Measurements from ENCODE around the gene CTNNA2. TPM values are rescaled to one million over a fixed set of nuclear protein-coding genes. Genes with fewer than 3 reads are reported as not detected.

CTNNA2 gene
- total and polyA plus RNA-seq, 12 donors, result 0.12 to 5.0 (median 1.4) TPM; not detected in 1

DNA sequence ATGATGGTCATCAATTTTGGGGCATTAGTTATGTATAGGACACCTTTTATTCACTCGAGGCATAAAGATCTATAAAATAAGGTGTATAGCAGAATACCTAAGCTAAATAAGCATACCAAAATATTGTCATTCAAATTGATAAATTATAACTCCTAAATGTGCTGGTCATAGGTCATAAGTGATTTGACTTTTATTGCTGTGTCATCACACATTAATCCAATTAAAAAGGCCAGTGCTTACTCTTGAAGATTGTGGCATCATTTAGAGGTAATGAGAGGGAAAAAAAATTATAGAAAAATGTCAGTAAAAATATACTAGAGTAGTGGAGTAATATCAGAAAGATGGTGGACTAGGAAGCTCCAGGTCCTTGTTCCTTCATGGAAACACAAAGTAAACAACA is 1138.6 kb downstream of the CTNNA2 start:
- H3K27me3 ChIP-seq, result no peaks in the 10 kb centered on the region
- H3K36me3 ChIP-seq (replicated peaks in 1 of 2), result no peaks in the 10 kb centered on the region
- WGBS, 4 donors, result 59 to 73% (median 64%) methylated on average over 1 of the region's 1 CpG
- no peak for TF ChIP-seq POLR2A (IDR thresholded peaks at IDR 0.05)
- TF ChIP-seq, protein P1, sequence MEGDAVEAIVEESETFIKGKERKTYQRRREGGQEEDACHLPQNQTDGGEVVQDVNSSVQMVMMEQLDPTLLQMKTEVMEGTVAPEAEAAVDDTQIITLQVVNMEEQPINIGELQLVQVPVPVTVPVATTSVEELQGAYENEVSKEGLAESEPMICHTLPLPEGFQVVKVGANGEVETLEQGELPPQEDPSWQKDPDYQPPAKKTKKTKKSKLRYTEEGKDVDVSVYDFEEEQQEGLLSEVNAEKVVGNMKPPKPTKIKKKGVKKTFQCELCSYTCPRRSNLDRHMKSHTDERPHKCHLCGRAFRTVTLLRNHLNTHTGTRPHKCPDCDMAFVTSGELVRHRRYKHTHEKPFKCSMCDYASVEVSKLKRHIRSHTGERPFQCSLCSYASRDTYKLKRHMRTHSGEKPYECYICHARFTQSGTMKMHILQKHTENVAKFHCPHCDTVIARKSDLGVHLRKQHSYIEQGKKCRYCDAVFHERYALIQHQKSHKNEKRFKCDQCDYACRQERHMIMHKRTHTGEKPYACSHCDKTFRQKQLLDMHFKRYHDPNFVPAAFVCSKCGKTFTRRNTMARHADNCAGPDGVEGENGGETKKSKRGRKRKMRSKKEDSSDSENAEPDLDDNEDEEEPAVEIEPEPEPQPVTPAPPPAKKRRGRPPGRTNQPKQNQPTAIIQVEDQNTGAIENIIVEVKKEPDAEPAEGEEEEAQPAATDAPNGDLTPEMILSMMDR (IDR thresholded peaks at IDR 0.05), result no peak
- H3K4me1 ChIP-seq (replicated peaks in 1 of 2), result no peaks in the 10 kb centered on the region
- DNase-seq, result no peak
- H3K9me3 ChIP-seq (replicated peaks in 1 of 3), result no peaks in the 10 kb centered on the region
- H3K4me3 ChIP-seq, result no peak overlapping the region
- no peak overlapping the region for H3K27ac ChIP-seq
- intact Hi-C loops (cut with DNase I), result no loop called here

DNA sequence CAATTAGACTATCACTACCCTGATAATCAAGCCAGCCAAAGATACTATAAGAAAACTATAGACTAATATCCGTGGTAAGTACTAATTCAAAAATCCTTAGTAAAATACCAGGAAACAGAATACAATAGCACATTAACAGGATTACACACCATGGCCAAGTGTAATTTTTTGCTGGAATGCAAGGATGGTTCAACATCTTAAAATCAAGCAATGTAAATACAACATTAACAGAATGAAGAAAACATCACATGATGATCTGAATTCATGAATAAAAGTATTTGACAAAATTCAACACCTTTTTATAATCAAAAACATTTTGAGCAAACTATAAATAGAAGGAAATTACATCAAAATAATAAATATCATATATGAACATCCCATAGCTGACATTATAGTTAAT is 1142.4 kb downstream of the CTNNA2 start:
- Histone ChIP-seq H3K27me3 (no peaks in the 10 kb centered on the region), H3K4me3 (no peak overlapping the region), H3K9me3 (replicated peaks in 1 of 3) (no peaks in the 10 kb centered on the region), H3K4me1 (replicated peaks in 1 of 2) (no peaks in the 10 kb centered on the region), H3K36me3 (replicated peaks in 1 of 2) (no peaks in the 10 kb centered on the region), H3K27ac (no peak overlapping the region)
- no peak for DNase-seq
- intact Hi-C loops (cut with DNase I), result no loop called here
- 76 to 88% (median 84%) methylated on average over 1 of the region's 1 CpG for WGBS, 4 donors
- no peak for TF ChIP-seq POLR2A (IDR thresholded peaks at IDR 0.05)
- TF ChIP-seq, protein P1 (IDR thresholded peaks at IDR 0.05), result no peak

DNA sequence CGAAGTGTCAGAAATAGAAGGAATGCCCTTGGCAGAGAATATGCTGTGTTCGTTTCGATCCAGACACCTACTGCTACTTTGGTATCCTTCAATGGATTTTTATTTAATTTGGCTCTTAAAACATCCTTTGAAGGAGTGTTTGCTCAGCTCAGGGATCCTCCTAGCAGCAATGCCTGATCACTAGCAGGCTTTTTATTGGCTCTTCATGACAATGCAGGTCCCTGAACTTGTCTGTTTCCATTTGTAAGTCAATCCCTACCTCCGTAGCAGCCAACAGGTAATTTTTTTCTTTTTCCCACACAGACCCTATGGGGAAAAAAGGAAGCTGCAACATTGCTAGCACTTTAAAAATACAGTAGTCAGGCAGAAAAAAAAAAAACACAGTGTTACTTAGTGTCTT is 1157.9 kb downstream of the CTNNA2 start:
- DNase-seq, result no peak
- no peaks in the 10 kb centered on the region for H3K4me1 ChIP-seq (replicated peaks in 1 of 2)
- no peak for TF ChIP-seq POLR2A (IDR thresholded peaks at IDR 0.05)
- TF ChIP-seq, protein P1 (IDR thresholded peaks at IDR 0.05), result no peak
- intact Hi-C loops (cut with DNase I), result no loop called here
- 45 to 58% (median 52%) methylated on average over 4 of the region's 4 CpGs for WGBS, 4 donors
- H3K27me3 ChIP-seq, result no peaks in the 10 kb centered on the region
- H3K9me3 ChIP-seq (replicated peaks in 1 of 3), result no peaks in the 10 kb centered on the region
- no peaks in the 10 kb centered on the region for H3K36me3 ChIP-seq (replicated peaks in 1 of 2)
- H3K4me3 ChIP-seq, result no peak overlapping the region
- H3K27ac ChIP-seq, result no peak overlapping the region

DNA sequence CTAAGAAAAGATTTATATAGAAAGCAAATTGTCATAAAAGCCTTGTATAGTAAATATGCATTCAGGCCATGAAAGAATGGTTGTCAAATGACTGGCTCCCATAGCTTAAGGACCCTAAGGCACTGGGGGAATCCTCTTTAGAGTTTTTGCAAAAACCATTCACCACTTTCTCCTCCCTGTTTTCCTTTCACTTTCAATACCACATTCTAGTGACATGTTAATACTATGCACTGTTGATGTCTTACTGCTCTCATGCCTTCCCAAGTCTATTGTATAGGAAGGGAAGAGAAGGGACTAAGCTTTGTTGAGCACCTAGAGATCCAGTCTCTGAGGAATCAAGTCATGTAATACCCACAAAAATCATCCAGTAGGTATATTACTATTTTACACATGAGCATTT is 1174.7 kb downstream of the CTNNA2 start:
- DNase-seq, result no peak
- no peaks in the 10 kb centered on the region for H3K36me3 ChIP-seq (replicated peaks in 1 of 2)
- H3K9me3 ChIP-seq (replicated peaks in 1 of 3), result no peaks in the 10 kb centered on the region
- no peak overlapping the region for H3K4me3 ChIP-seq
- no peak for TF ChIP-seq POLR2A (IDR thresholded peaks at IDR 0.05)
- TF ChIP-seq, protein P1 (IDR thresholded peaks at IDR 0.05), result no peak
- H3K4me1 ChIP-seq (replicated peaks in 1 of 2), result no peaks in the 10 kb centered on the region
- no peak overlapping the region for H3K27ac ChIP-seq
- intact Hi-C loops (cut with DNase I), result no loop called here
- H3K27me3 ChIP-seq, result no peaks in the 10 kb centered on the region
